Activated T-cell treated with anti-CD3 and anti-CD28 coated beads for 1 hour (primary cell): ENCODE data around the gene ACTR3C.

Experiments used
- DNase-seq: peaks from one replicate; pipeline ENCODE4 v3.0.0-alpha.2; 2020; ENCODE audit warnings: low read depth

ACTR3C gene

DNA sequence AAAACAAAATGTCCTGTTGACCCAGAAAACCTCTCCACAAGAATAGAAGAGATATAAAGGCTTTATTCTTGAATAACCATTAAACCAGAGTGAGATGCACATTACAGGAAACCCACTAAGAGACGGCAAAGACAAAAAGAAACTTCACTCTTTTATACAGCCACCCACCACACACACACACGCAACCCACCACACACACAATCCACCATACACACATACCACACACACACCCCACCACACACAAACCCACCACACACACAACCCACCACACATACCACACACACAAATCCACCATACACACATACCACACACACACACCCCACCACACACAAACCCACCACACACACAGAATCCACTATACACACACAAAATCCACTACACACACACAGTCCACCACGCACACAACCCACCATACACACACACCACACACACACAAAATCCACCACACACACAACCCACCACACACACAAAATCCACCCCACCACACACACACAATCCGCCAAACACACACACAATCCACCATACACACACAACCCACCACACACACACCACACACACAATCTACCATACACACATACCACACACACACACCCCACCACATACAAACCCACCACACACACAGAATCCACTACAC, 35.8 kb upstream of the ACTR3C start:
- no peak for DNase-seq

DNA sequence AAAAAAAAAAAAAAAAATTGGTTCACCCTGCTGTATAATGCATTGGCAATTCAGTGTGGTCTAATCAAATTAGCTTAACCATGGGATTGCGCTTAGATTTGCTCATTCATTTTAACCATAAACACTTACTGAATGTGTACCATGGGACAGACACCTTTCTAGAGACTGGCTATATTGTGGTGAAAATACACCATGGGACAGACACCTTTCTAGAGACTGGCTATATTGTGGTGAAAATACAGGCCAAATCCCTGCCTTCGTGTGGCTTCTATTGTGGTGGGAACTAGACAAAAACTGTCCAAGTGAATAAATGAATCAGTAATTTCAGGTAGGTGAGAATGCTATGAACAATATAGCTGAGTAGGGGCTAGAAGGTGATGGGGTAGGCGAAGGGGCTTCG, 35.1 kb upstream of the ACTR3C start:
- no peak for DNase-seq

DNA sequence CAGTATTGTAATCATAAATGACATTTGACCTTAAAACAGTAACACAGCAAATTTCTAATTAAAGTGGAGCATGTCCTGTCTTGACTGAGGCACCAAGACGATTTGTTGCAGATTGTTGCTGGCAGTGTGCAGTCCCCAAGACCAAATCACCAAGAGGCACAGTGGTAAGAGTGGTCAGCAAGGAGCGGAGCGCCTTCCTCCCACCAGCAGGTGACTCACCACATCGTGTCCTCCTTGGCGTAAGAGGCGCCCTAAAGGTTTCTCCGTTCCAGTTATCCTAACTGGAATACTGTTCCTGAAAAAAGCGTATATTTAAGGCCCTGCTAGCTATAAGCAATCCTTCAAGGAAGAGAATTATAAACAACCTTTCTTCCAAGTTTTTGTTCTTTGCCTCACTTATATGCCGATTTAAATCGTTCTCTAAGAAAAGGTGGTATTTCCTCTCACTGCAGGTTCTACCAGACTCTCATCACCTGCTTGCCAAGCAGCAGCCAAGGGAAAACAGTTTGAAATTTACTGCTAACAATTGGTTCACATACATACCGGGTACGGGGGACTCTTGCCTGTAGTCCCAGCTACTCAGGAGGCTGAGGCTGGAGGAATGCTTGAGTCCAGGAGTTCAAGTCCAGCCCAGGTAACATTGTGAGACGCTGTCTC, 34.6 kb upstream of the ACTR3C start:
- DNase-seq: no peak

DNA sequence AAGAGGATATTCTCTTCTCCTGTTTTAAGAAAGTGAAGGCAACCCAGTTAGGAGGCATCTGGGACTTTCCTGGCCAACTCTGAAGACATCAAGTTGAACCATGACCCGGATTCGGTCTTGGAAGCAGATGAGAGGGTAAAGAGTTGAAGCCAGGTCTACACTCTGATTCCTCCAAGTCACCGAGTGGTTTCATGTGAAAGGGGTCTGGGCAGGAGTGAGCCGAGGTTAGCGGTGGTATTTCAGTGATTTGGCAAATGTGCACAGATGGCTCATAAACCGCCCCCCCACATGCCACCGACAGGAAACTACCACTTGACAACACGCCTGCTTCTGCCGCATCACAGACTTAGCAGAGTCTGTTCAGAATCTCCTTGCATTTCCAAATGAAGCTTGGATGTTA, 33.9 kb upstream of the ACTR3C start:
- peak; percentile 65 for DNase-seq

DNA sequence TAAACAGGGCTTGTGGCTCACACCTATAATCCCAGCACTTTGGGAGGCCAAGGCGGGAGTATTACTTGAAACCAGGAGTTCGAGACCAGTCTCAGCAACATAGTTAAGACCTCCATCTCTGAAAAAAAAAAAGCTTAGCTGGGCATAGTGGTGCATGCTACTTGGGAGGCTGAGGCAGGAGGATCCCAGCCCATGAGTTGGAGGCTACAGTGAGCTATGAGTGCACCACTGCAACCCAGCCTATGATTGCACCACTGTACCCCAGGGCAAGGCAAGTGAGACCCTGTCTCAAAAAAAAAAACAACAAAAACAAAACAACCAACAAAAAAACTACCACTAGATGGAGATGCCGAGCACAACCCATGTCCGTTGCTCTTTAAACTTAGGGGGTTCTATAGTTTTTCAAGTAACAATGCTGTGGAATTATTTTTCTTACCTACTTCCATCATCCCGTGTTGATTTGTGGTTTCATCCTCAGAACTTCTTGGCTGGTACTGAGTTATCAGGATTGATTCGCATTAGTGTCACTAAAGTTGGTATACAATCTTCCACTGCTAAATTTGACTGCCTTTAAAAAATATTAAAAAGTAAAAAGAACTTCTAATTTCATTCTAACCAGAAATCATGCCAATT, 33.0 kb upstream of the ACTR3C start:
- DNase-seq: no peak

DNA sequence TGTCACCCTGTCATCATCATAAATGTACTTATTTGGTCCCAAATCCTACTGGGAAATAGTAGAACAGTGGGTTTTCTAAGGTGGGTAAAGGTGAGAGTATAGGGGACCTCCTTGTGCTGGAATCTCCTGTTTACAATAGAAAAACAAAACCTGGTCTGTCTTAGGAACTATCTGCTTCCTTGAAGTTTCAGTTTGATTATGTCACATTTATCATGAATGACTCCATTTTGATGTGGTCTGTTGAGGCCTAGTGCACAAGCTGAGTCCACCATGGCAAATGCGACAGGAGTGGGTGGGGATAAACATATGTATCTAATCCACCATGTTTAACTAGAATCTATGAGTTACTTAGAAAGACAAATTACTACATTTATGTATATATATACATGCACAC, 32.3 kb upstream of the ACTR3C start:
- no peak for DNase-seq

DNA sequence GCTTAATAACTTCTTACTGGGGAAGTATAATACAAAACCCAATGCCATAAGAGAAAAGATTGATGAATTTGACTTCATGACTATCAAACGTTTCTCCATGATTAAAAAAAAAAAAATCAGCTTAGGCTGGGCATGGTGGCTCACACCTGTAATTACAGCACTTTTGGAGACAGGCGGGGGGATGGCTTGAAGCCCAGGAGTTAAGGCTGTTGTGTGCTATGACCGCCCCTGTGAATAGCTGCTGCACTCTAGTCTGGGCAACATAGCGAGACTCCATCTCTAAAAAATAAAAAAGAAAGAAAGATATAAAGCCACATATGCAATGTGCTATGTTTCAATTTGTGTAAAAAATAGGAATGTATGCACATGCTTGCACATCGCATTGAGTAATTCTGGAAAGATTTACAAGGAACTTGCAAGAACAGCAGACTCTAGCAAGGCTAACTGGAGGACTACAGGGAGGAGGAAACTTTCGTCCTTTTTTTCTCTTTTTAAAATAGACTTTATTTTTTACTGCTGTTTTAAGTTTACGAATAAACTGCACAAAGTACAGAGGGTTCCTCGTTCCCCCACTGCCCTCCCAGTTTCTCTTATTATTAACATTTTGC, 28.3 kb upstream of the ACTR3C start:
- no peak for DNase-seq

DNA sequence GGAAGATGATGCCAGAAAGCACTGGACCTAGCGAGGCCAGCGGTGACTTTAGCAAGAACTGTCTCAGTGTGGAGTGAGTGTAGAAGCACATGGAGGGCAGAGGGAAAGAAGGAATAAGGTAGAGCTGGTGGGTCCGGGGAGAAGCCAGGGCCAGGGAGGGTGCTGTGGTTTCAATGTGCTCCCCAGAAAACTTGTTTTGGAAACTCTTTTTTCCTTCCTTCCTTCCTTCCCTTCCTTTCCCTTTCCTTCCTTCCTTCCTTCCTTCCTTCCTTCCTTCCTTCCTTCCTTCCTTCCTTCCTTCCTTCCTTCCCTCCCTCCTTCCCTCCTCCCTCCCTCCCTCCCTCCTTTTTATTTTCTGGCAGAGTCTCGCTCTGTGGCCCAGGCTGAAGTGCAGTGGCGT, 23.6 kb upstream of the ACTR3C start:
- no peak for DNase-seq

DNA sequence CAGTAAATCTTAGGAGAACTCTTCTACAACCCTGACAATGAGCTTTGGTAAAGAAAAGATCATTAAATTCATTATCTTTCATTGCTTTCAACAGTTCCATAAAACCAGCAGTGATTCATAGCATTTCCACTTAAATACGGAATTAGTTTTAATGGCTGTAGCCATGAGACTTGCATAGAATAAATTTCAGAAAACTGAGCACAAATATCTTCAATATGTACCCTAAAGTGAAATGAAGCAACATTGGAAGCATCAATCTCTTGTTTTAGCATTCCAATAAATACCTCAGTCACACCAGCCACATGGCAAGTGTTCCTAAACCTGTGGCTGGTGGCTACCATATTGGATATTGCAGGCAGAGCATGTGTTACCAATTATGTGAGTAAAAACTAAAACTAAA, 21.7 kb upstream of the ACTR3C start:
- no peak for DNase-seq

DNA sequence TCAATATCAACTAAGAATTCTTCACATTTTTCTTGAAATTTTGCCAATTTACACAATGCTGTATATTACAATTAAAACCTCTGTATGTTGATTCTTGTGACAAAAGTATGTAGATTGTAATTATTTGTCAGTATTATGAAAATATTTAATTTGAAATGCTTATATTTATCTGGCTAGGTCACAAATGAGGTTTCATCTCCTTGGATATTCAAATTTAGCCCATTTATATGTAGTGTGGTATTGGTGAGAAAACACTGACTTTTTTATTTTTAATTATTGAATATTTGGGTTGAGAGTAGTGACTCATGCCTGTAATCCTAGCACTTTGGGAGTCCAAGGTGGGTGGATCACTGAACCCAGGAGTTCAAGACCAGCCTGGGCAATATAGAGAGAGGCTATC, 21.0 kb upstream of the ACTR3C start:
- no peak for DNase-seq

DNA sequence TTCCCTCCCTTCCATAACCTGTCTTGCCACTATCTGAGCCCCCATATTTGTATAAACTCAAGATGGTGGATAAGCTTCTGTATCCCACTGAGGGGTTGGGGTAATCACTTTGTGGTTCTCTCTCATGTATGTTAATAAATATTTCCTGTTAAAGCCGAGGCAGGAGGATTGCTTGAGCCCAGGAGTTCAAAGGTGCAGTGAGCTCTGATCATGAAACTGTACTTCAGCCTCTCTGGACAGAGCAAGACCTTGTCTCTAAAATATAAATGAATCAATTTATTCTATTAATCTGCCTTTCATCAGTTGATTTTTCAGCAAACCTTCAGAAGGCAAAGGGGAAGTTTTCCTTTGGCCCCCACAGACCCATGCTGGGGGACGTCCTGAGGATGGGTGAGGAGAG, 19.9 kb upstream of the ACTR3C start:
- DNase-seq: no peak

DNA sequence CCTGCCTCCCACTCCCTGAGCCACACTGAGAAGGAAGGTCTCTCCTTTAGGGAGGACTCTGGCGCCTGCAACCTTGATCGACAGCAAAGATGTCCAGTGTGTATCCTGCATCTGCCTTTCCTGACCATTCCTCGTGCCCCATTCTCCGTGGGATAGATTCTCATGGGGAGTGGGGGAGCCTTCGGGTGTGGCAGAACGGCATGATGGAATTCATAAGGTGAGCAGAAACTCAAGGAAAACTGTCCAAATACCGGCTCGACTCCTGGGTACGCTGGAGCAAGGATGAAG, 18.7 kb upstream of the ACTR3C start:
- DNase-seq: no peak

DNA sequence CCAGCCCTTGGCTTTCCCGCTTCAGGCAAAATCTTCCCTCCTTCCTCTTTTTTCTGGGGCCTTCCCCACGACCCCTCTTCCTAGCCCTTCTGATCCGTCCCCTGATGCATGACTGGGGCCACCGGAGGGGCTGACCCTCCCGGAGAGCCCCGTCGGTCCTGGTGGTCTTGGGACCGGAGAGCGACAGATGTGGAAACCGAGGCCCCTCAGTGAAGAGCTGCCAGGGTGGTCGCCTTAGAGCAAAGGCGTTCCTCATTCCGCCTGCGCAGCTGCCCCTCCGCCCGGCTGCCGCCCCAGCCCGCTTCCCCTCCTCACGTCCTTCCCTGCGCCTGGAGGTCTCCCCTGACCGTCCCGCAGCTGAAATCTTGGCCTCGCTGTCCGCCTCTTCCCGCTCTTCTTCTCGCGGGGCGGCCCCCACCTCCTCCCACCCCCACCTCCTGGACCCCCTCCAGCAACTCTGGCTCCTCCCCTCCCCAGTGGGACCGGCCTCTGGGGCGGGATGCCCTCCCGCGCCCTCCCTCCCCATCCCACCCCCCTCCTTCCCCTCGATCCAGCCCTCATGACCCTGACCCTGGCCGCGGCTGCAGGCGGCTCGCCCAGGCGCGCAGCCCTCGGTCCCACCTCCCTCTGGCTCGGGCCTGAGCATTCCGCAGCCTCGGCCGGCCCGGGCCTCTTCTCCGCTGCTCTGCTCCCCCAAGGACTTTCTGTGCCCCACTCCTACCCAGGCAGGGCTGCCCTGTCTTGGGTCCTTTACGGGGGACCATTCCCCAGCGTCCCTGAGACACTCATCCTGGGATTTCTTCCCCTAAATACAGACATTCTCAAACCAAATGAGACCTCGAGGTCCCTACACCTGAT, 18.1 kb upstream of the ACTR3C start, which contains the start of gene RARRES2:
TSS of gene RARRES2 (minus strand) at position 367 of the 858 bp plus-strand sequence. CDS start 1,020 bp downstream, outside the sequence.
- no peak for DNase-seq

DNA sequence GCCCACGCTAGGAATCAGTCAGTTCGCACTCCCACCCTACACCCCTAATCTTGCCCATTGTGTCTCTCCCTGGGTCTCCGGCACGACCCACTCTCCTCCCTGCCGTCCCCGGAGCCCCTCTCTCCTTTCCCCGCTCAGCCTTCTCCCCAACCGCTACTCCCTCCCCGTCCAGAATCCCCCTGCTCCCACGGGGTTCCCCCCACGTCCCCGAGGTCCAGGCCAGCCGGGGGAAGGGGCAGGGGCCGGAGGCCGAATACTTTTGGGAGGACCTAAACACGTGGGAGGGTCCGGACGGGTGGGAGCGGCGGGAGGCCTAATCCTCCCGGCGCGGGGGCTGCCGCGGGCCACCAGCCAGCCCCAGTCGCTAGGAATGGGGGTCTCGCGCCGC, 17.5 kb upstream of the ACTR3C start:
- DNase-seq: no peak

DNA sequence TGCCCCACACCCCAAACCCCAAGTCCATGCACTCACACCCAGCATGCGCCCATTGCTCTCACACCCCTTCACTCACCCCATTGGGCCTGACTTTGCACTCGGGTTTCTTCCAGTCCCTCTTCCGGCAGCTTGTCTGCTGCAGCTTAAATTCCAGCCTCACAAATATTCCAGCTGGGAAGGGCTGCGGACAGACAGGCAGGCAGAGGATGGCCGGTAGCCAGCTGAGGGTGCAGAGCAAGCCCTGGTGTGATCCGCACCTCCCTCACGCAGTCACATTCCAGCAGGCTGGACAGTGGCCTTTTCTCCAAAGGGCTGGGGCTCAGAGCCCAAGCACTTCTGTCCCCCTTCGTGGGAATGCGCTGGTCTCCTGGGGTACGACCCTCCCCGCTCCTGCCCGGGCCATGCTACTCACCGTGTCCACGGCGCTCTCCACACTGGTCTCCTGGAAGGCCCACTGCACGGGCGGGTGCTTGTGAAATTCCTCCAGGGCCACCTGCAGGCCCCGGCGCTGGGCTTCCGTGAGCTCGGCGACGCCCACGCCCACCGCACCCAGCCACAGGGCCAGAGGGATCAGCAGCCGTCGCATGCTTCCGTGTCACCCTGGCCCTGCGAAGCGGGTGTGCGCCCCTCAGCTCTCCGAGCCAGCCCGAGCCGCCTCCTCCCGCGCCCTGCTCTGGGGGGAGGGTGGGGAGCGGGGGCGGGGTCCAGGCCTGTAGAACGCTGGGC, 16.8 kb upstream of the ACTR3C start:
- no peak for DNase-seq

DNA sequence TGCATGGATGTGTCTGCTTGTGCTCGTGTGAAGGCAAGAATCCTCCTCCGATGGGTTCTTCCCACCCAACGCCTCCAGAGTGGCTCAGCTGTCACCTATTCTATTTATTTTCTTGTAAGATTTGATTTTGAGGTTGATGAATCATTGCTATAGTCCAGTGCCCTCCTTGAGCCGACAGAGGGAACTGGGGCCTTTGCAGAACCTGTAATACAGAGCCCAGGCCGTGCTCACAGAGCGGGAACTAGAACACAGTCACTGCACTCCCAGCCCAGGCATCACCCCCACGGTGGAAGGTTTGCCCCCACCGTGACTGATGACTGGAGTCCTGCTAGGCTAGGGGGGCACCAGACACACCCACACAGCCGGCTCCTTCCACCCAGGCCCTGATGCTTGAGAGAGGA, 16.1 kb upstream of the ACTR3C start:
- DNase-seq: no peak

DNA sequence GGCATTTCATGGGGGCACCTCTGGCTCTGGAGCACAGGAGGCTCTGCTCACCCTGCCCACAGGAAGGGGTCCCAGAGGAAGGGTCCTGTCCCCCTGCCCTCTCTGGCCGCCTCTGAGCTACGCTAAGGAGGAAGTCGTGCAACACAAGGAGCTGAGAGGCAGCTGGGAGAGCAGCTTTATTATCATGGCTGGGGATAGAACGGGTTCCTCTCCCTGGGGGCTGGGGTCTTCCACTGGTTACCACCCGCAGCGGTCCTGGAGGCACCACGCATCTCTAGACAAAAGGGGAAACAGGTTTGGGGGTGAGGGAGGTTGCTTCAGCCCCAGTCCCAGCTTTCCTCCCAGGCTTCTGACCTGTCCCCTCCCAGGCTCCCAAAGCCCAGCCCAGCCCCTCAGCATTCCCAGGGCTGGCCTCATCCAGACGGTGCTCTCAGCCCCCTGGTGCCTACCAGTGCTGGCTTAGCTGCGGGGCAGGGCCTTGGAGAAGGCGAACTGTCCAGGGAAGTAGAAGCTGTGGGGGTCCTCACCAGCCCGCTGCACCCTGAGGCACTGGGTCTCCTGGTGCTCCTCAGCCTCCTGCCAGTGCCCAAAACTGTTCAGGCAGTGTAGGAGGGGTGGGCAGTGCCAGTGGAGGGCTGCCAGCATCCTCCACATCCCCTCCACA, 15.0 kb upstream of the ACTR3C start:
- DNase-seq: no peak

DNA sequence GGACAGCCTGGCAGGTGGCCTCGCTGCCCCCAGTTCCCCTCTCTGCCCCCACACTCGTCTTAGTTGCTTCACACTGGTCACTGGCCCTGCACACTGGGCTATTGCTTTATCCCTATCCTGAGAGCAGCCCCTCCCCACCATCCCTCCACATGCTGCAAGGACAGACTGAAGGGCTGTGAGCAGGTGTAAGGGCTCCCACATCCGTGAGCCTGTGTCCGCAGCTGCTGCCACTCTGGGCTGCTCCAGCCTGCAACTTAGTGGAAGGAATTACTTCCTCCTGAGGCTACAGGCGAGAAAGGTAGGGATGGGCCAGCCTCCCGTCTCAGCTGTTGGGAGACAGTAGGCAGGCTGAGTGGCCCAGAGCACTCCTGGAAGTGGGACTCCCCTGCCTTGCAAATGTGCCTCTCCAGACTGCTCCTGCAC, 14.3 kb upstream of the ACTR3C start:
- DNase-seq: no peak

DNA sequence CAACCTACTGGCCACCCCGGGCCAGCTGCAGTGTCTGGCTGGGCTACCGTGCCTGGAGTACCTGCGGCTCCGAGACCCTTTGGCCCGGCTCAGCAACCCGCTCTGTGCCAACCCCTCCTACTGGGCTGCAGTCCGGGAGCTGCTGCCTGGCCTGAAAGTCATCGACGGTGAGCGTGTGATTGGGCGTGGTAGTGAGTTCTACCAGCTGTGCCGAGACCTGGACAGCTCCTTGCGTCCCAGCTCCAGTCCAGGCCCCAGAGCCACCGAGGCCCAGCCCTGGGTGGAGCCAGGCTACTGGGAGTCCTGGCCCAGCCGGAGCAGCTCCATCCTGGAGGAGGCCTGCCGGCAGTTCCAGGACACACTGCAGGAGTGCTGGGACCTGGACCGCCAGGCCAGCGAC, 13.8 kb upstream of the ACTR3C start:
- no peak for DNase-seq

DNA sequence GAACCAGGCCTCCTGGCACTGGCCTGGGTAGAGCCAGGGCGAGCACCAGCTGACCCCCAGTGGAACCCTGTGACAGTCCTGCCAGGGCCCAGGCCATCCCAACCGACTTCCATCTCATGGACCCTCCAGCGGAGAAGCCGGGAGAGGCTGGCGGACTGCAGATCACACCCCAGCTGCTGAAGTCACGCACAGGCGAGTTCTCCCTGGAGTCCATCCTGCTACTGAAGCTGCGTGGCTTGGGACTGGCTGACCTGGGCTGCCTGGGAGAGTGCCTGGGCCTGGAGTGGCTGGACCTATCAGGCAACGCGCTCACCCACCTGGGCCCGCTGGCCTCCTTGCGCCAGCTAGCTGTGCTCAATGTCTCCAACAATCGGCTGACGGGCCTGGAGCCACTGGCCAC, 13.4 kb upstream of the ACTR3C start:
- DNase-seq: no peak

DNA sequence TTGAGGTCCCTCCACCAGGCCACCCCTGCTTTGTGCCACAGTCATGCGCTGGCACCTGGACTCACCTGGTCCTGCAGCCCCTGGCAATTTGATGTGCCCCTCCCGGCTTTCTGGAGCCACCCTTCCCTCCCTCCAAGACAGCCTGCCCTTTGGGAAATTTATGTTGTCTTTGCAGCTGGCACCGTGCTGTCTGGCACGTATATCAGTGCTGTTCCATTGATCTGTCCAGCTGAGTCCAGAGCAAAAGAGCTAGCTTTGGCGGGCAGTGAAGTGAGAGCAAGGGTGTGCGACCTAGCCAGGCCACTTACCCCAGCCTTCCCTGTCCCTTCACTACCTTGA, 12.4 kb upstream of the ACTR3C start:
- no peak for DNase-seq
